HG02884 (cell line): Measurements from ENCODE around the gene JPH4.

Experiments
- ATAC-seq: cut with Tn5 transposase; IDR thresholded peaks from one replicate; pipeline ENCODE4 v1.9.1; 2021; ENCODE audit warnings: mild to moderate bottlenecking, moderate library complexity; ENCODE audit not compliant: unreplicated experiment

Gene JPH4

DNA sequence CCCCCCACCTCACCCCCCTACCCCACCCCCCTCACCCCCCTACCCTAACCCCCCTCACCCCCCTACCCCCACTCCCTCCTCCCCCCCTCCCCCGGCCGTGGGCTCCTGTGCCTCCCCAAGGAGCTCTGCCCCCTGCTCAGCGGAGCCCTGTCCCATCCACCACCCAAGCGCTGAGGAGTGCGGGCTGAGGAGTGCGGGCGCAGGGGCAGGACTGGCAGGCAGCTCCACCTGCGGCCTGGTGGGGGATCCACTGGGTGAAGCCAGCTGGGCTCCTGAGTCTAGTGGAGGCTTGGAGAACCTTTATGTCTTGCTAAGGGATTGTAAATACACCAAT is 2.3 kb upstream of the JPH4 start:
- ATAC-seq, result no peak

- no peak for ATAC-seq
Measured at GRCh38 chr14:23580152-23580926, 1.7 kb upstream of the JPH4 start.

GRCh38 chr14:23579739-23580138 is 1.1 kb upstream of the JPH4 start:
- ATAC-seq, result no peak

- ATAC-seq, result no peak
Measured at GRCh38 chr14:23579311-23579630, 681 bp upstream of the JPH4 start.

DNA sequence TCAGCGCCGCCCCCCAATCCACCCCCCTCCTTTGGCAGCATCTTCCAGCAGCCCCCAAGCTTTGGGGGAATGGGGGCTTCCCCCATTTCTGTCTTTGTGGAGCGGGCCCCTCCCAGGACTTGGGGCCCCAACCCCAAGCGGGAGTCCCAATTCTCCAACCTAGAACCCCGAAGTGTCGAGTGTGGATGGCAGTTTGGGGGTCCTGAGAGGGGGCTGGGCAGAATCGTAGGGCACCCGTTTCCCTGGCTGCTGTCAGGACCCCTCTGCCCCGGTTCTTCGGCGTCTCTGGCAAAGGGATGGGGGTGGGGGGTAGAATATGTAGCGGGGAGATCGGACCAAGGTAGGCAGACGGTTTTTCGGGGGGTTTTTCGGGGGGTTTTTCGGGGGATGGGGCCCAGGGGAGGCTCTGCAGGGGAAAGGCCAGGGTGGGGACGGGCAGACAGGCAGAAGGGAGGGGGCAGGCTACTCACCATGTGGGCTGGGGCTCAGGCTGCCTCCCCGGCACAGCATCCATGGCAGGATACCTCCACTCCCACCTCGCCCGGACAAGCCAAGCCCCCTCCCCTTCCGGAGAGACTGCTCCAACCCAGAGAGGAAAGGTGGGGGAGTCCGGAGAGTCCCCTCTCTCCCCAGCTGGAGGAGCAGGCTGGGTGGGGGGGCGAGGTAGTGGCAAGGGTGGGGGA is 739 bp downstream of the JPH4 start:
- ATAC-seq, result no peak

DNA sequence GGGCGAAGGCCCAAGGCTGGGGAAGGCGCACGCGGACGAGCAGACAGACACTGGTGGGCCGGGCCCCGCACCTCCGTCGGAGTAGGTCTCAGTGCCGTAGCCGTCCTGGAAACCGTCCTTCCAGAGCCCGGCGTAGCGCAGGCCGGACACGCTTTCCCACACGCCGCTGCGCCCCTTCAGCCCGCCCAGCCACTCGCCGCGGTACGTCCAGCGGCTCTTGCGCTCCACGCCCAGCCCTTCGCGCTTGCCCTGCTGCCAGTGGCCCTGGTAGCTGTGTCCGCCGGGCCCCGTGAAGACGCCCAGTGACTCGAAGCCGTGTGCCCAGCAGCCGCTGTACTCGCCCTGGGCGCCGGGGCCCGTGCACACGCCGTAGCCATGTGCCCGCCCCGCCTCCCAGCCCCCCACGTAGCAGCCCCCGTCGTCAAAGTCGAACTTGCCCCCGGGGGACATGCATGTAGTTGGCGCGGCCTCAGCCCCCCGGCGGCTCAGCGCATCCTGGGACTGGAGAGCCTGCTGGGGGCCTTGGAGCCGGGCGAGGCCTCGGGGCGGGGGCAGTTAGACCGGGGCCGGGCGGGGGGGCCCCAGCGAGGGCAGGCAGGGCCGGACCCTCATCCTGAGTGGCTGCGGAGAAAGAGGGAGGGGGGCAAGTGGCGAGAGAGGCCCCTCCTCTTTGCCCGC is 1.4 kb downstream of the JPH4 start:
- no peak for ATAC-seq

- ATAC-seq, result no peak
Measured at GRCh38 chr14:23573384-23574015, 5.1 kb downstream of the JPH4 start.

GRCh38 chr14:23572836-23573235 is 5.8 kb downstream of the JPH4 start:
- ATAC-seq, result no peak

GRCh38 chr14:23572524-23572828 is 6.1 kb downstream of the JPH4 start:
- no peak for ATAC-seq

DNA sequence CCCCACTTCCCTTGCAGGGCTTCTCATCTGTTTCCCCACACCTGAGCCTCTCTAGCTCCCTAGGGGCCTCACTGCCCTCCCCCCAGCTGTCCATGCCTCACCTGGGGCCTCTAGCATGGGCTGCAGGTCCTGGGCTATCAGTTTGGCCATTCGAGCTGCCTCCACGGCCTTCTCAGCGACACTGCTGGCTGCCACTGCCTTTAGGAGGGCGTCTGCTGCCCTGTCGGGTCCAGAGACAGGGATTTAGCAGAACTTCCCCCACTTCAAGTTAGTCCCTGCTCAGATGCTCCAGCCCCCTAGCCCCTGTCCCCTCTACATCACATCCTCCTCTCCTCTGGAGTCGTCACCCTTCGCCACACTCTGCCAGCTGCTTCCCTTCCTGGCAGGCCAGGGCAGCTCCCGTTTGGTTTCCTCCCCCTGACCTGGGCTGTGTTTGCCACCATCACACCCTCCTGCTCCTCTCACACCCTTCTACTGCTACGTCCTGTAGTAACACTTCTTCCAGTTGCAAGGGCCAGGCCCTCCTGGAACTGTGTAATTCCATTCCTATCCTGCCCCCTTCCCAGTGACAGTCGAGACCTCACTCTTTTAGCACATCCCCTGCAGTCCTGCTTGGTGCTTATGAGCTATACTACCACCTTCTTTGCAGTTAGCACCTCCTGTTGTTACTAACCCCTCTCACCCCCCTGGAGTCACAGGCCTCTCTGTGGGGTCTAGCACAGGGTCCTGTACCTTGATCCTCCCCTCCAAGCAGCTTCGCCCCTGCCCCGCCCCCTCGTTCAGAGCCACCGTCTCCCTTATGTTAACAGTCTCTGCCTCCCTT is 6.7 kb downstream of the JPH4 start:
- no peak for ATAC-seq

GRCh38 chr14:23570806-23571483 is 7.6 kb downstream of the JPH4 start:
- no peak for ATAC-seq

DNA sequence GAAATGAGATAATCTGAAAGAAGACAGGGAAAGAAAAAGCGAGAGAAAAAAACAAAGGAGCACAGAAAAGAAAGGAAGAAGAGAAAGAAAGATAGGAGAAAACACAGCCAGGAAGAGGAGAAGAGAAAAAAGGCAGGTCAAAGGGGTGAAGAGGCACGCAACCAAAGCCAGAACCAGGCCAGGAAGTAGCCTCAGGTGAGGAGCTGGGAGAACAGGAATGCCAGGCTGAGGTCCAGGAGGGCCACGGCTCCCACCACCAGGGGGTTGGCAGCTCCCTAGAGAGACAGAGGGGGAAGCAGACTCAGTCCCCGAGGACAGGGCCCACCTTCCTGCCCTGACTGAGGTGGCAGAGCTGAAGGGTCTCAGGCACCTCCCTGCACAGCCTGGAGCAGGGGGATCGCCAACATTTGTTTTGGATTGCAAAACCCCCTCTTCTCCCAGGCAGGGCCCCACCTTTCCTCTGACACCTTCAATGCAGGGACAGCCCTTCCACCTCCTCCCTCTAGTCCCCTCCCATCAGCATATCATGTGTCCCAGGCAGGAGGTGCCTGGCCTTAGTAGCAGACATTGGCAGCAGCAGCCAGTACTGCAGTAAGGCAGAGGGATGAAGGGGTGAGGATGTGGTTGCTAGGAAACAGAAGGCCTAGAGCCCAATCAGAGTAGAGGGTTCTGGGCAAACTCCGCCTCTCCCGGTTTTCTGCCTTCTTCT is 9.0 kb downstream of the JPH4 start:
- no peak for ATAC-seq

DNA sequence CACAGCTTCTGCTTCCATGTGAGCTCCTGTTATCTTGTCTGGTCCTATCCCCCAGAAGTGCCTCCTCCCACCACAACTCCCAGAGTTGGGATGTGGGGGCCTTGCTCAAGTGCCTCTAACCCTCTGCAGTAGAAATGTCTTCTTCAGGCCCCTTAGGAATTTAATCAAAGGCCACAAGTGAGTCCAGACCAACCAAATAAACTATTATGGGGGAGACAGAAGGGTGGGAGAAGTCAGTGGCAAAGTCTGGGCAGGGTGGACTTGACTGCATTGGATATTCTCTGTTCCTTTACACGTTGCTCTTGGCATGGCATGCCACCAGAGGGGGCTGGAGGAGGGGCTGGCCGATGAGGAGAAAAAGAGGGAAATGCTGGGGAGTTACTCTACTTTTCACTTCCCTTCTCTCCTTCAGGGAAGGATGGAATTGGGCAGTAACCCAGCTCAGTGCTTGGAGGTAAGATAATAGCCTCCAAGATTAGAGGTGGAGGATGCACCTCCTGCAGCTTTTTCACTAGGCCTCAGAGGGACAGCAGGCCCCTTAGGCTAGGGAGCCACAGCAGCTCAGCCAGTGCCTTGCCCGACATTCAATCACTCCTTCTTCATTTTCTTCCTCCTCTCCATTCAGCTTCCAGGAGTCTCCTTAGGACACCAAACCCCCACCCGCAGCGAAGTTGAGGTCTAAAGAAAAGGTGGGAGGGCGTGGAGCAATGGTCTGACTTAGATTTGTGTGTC is 9.8 kb downstream of the JPH4 start:
- no peak for ATAC-seq

- ATAC-seq, result no peak
Measured at GRCh38 chr14:23568021-23568599, 10.5 kb downstream of the JPH4 start.

DNA sequence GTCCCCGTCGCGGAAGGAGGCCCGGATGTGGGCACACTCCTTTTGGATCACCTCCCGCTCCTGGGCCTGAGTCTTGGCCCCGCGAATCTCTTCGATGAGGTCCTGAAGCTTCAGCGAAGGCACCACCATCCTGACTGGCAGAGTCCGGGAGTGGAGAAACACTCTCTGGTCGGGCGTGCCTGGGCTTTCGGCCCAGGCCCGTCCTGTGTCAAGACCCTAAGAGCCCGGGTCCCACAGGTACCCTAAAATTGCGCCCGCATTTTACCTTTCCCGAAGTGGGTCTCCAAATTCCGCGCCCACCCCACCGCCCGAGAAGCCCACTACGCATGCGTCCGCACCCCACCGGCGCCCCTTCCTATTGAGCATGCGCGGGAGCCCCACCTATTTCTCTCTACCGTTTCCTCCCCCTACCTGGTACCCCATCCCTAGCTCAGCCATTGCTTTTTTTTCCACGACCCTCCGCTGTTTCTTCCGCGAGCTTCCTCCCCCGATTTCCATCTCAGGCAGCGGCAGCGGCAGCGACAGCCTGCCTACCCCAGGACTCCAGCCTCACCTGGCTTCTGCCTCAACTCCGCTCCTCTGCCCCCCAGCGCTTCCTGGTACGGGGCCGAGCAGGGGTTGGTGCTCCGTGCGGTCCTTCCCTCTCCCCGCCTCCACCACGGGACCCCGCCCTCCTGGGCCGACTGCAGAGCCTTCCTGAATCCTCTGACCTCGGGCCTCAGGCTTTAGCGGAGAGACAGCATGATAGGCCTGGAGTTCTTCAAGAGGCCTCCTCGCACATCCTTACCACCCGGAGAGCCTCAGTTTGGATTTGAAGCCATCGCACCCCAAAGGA is 11.2 kb downstream of the JPH4 start, which contains the start of gene AP1G2:
Gene AP1G2, minus strand, starts transcription at position 606 of the 835 bp plus-strand sequence. Its CDS starts 477 bp downstream, at position 129.
- peak; percentile 85 for ATAC-seq

GRCh38 chr14:23566778-23567185 is 11.8 kb downstream of the JPH4 start:
- no peak for ATAC-seq

DNA sequence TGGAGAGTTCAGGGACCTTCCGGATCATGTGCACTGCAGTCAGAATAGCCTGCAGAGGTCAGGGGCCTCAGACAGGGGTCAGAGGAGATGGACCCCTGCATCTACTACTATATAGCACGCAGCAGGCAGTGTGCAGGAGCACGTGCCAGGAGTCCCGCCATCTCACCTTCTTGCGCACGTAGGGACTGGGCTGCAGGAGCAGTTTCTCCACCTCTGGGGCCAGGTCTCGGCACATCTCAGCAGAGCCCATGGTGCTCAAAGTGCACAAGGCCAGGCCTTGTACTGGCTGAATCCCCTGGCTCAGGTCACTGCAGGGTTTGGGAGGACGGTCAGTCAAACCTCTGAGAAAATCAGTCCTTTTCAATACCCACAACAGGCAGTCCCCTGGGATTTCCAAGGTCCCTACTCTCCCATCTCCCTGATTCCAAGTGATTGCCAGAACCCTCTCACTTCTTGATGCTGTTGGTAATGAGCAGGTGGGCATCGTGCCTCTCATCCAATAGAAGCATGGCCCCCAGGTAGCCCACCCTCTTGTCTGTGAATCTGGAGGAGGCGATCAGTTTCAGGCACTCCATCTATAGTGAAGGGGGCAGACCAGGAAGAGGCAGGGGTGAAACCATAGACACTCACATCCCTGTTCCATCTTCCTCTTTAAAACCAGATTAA is 12.3 kb downstream of the JPH4 start:
- ATAC-seq, result no peak
